Activated B cell treated with CpG ODN at 0.5 μM for 24 hours (primary cell): ENCODE data around the gene STRC. TPM values are rescaled to one million over a fixed set of nuclear protein-coding genes. Genes with fewer than 3 reads are reported as not detected.
A peak's percentile ranks its signal among the peaks of the same experiment; 100 is the strongest.
"Not testable (repeated sequence)": the region's sequence is repeated elsewhere in the genome, so short reads cannot be mapped to it uniquely, and the experiment has no call there.

ENCODE experiments used
- ATAC-seq: fragments of 200-7000 bp; cut with Tn5 transposase; one replicate; pipeline ENCODE4 v1.10.0; 2021; ENCODE audit warnings: low read depth, mild to moderate bottlenecking, moderate library complexity
- CTCF ChIA-PET: fragments of 350-600 bp; sonication (Branson Sonifier 250); formaldehyde crosslinking; loops from one replicate; lab custom pipeline; 2021; ENCODE audit warnings: antibody characterized with exemption; lab: Charles Lee
- POLR2A ChIA-PET: fragments of 350-600 bp; sonication (Branson Sonifier 250); formaldehyde crosslinking; loops from one replicate; lab custom pipeline; 2021; ENCODE audit warnings: antibody characterized with exemption; lab: Charles Lee
- DNase-seq: peaks from one replicate; pipeline ENCODE4 v3.0.0; 2022
- H3K27ac Mint-ChIP-seq: one replicate; pipeline ENCODE4 v1.8.0; 2020; ENCODE audit warnings: mixed read lengths
- H3K27me3 Mint-ChIP-seq: one replicate; pipeline ENCODE4 v1.8.0; 2021; ENCODE audit warnings: mixed read lengths
- H3K36me3 Mint-ChIP-seq: one replicate; pipeline ENCODE4 v1.8.0; 2021; ENCODE audit warnings: low read depth, mixed read lengths
- H3K4me1 Mint-ChIP-seq: one replicate; pipeline ENCODE4 v1.8.0; 2021; ENCODE audit warnings: mixed read lengths
- H3K4me3 Mint-ChIP-seq: one replicate; pipeline ENCODE4 v1.8.0; 2020; ENCODE audit warnings: mild to moderate bottlenecking, mixed read lengths
- H3K9me3 Mint-ChIP-seq: one replicate; pipeline ENCODE4 v1.8.0; 2020; ENCODE audit warnings: mixed read lengths
- intact Hi-C: fragments of 100-400 bp; cut with micrococcal nuclease; formaldehyde crosslinking; loops from one replicate; pipeline ENCODE4 v1.15.1; 2024
- total RNA-seq: library from RNA; stranded (reverse); gene quantifications from 2 replicates; pipeline ENCODE4 v1.2.3, GENCODE V29; 2022
- TF ChIP-seq, protein P1 (sequence below): fragments of 200-600 bp; IDR thresholded peaks from one replicate; pipeline ENCODE4 v1.8.0; 2022; ENCODE audit warnings: antibody characterized with exemption, mild to moderate bottlenecking

STRC gene
- total RNA-seq: 0.42 and 0.49 TPM in 2 replicates

DNA sequence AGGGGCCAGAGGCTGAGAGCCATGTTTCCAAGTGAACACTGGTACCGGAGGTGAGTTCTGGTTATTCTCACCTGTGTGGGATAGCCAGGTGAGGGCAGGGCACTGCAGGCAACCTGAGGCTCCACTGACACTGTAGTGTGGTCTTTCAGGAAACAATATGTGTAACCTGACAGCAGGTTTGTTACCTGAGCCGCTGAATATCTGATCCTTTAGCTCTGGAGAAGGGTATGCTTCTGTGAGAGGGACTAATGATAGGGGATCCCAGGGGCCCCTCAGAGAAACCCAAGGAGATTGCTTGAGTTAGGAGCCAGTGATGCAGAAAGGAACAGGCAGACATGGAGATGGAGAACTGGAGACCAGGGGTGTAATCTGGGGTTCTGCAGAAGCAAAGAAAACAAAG is at the start of gene STRC:
STRC (minus strand) TSS at position 101 of the 400 bp plus-strand sequence; CDS start at position 23, 78 bp downstream.
- H3K27ac Mint-ChIP-seq, H3K4me1 Mint-ChIP-seq, H3K9me3 Mint-ChIP-seq, H3K27me3 Mint-ChIP-seq, POLR2A ChIA-PET, H3K36me3 Mint-ChIP-seq, CTCF ChIA-PET, intact Hi-C loops, DNase-seq, H3K4me3 Mint-ChIP-seq, ATAC-seq: not testable (repeated sequence)

DNA sequence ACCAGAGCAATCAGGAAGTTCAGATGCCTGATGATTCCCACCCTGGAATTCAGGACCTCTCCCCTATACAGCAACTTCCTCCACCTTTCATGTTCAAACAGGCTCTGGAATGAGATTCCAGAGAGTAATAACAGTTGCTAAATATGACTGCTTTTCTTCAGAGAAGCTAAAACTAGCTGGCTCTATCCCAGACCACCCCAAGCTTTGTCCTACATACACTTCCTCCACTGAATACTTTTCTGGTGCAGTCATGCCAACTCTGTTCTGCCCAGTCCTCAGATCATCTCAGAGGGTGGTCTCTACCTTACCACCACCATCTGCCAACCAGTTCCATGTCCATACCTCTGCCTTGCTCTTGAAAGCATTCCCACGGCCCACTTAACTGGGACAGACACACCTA is 47.6 kb upstream of the STRC start:
- H3K36me3 Mint-ChIP-seq, DNase-seq, H3K9me3 Mint-ChIP-seq, ATAC-seq, H3K4me3 Mint-ChIP-seq, POLR2A ChIA-PET, H3K4me1 Mint-ChIP-seq, H3K27me3 Mint-ChIP-seq, intact Hi-C loops, H3K27ac Mint-ChIP-seq, CTCF ChIA-PET: not testable (repeated sequence)

DNA sequence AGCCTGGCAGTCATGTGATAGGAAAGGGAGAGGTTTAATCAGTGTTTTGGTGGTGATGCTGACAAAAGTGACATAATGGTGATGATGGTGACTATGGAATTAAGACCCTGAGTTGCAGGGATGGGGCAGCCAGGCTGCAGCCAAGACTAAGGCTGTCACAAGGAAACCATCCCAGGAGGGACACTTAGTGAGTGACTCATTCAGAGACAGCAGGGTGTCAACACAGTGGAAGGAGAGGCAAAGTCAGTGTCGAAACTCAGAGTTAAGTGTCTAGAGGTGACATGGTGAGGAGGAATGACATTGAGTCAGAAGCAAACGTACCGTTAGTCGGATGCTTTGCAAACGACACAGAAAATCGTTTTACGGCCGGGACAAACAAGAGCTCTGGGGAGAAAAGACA is 44.7 kb upstream of the STRC start:
- POLR2A ChIA-PET, H3K27me3 Mint-ChIP-seq, DNase-seq, H3K9me3 Mint-ChIP-seq, H3K36me3 Mint-ChIP-seq, H3K27ac Mint-ChIP-seq, intact Hi-C loops, H3K4me3 Mint-ChIP-seq, ATAC-seq, CTCF ChIA-PET, H3K4me1 Mint-ChIP-seq: not testable (repeated sequence)

DNA sequence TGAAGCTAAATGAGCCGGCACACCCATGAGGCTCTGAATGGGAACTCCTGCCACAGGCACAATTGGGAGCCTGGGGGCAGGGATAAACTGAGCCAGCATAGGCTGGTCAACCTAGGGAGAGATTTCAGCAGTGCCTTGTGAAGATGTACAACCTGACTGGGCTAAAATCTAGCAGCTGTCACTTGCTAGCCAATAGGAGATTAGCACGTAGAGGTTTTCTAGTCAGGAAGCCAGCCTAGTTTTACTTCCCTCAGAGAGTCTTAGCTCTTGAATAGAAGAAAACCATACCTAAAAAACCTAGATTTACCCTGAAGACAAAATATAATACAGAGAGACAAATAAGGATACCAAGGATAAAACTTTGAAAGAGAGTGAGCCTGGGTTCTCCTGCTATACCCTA is 43.7 kb upstream of the STRC start:
- H3K9me3 Mint-ChIP-seq, intact Hi-C loops, H3K27ac Mint-ChIP-seq, H3K4me1 Mint-ChIP-seq, CTCF ChIA-PET, H3K4me3 Mint-ChIP-seq, H3K36me3 Mint-ChIP-seq, POLR2A ChIA-PET, DNase-seq, H3K27me3 Mint-ChIP-seq: not testable (repeated sequence)
- ATAC-seq: peak; percentile 37

DNA sequence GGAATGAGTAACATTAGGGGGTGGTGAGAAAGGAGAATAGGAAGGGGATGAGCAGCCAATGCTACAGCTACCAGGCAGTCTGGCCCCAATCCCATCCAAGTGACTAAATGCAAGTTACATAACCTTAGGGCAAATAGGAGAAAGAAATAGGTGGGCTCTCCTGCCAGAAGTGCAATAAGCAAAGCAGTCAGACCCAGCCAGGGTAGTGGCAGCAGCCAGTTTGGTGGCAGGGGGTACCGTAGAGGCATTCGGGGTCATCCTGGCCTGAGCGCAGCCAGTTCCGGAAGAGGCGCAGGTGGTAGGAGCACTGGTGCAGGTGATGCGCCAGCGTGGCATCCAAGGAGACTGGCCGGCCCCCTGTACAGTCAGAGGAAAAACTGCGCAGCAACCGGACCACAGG is 41.1 kb upstream of the STRC start:
- intact Hi-C loops, H3K4me1 Mint-ChIP-seq, CTCF ChIA-PET, ATAC-seq, H3K4me3 Mint-ChIP-seq, H3K27me3 Mint-ChIP-seq, H3K27ac Mint-ChIP-seq, POLR2A ChIA-PET, DNase-seq, H3K36me3 Mint-ChIP-seq, H3K9me3 Mint-ChIP-seq: not testable (repeated sequence)

DNA sequence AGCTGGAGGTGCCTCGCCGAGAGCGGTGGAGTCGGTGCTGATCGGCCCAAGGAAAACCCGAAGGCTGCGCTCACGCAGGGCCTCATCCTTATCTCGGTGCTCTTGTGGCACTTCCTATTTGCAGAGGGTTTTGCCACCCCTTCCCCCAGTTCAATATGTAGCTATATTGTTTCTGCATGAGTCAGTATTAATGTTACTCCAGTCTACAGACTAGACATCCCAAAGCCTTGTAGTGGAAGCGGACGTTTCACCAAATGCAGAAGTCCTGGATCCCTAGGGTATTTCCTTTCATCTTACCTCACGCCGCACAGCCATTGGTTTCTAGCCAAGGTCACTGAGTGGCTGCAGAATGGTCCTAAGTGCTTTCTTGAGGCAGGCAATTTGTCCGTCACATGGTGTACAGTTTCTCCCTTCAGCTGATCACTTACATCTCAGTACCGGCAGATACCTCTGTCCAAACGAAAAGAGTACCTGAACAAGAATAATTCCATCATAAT is 30.9 kb upstream of the STRC start:
- H3K27me3 Mint-ChIP-seq, POLR2A ChIA-PET: not testable (repeated sequence)
- peak; percentile 64 for ATAC-seq

DNA sequence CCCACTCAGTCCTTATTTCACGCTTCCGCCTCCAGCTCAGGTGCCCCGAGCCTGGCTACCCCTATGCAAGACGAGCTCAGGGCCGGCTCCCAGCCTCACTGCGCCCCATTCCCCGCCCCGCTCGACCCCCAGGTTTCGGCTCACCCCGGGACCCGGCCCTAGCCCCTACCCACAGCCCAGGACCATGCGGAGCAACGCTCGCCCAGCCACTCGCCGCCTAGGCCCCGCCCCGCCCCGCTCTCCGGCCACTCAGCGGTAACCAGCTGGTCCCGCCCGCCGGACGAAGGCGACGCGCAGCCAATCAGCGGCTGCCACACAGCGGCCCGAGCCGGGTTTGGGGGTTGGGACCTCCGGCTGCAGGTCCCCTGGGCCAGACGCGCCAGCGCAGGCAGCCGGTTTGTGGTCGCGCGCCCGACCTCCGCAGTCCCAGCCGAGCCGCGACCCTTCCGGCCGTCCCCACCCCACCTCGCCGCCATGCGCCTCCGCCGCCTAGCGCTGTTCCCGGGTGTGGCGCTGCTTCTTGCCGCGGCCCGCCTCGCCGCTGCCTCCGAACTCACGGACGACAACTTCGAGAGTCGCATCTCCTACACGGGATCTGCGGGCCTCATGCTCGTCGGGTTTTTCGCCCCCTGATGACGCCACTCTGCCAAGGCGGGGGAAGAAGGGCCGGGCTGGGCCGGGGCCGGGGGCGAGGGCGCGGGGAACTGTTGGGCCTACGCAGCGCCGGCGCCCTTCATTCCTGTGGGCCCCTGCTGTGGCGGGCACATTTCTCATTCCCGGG is 30.2 kb upstream of the STRC start, which contains the start of gene CATSPER2:
CATSPER2 (minus strand) TSS at position 196 of the 781 bp plus-strand sequence. CDS start 783 bp downstream, outside the sequence.
- Mint-ChIP-seq H3K27ac (no peak within 1 kb of the TSS), H3K4me1 (peaks cover 13% of the 10 kb centered on the region), H3K36me3 (peaks cover 25% of the 10 kb centered on the region), H3K9me3 (no peaks in the 10 kb centered on the region), H3K4me3 (no peak within 1 kb of the TSS), H3K27me3 (no peaks in the 10 kb centered on the region)
- ATAC-seq: no peak
- no peak for DNase-seq
- POLR2A ChIA-PET: no interaction called here
- intact Hi-C loops: no loop called here
- TF ChIP-seq, protein P1, sequence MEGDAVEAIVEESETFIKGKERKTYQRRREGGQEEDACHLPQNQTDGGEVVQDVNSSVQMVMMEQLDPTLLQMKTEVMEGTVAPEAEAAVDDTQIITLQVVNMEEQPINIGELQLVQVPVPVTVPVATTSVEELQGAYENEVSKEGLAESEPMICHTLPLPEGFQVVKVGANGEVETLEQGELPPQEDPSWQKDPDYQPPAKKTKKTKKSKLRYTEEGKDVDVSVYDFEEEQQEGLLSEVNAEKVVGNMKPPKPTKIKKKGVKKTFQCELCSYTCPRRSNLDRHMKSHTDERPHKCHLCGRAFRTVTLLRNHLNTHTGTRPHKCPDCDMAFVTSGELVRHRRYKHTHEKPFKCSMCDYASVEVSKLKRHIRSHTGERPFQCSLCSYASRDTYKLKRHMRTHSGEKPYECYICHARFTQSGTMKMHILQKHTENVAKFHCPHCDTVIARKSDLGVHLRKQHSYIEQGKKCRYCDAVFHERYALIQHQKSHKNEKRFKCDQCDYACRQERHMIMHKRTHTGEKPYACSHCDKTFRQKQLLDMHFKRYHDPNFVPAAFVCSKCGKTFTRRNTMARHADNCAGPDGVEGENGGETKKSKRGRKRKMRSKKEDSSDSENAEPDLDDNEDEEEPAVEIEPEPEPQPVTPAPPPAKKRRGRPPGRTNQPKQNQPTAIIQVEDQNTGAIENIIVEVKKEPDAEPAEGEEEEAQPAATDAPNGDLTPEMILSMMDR: no peak
- CTCF ChIA-PET: no interaction called here

More for the DNA sequence above, 30.9 kb upstream of the STRC start:
- H3K36me3 Mint-ChIP-seq: peaks cover 25% of the 10 kb centered on the region
- H3K4me1 Mint-ChIP-seq: peaks cover 13% of the 10 kb centered on the region
- H3K4me3 Mint-ChIP-seq, H3K9me3 Mint-ChIP-seq, H3K27ac Mint-ChIP-seq, intact Hi-C loops, DNase-seq, CTCF ChIA-PET: not testable (repeated sequence)

DNA sequence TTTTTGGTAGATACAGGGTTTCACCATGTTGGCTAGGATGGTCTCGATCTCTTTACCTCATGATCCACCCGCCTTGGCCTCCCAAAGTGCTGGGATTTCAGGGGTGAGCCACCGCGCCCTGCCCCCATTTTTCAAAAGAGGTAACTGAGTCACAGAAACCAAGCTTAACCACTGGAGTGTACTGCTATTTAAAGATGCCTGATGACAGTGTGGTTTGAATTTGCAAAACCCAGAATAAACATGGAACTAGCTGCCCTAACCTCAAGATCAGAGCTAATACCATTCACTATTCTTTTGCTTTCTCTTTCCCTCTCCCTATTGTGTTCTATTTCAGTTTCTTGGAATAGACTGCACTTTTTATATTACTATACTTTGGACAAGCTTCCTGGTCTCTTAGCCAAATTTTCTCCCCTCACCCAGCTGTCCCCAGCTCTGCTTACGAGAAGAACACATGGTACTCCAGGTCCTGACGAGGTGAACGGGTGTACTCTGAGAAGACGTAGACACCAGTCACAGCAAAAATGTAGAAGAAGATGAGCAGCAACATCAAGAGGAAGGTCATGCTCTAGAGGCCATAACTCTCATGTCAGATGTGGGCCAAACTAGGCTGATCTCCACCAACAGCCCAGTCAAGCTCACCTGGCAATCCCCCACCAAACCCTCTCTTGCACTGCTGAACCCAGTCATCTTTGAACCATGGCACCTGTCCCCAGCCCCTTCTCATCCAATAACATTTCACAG is 20.0 kb upstream of the STRC start:
- H3K27me3 Mint-ChIP-seq, H3K36me3 Mint-ChIP-seq, H3K4me3 Mint-ChIP-seq, intact Hi-C loops, H3K27ac Mint-ChIP-seq, H3K9me3 Mint-ChIP-seq, H3K4me1 Mint-ChIP-seq, ATAC-seq, DNase-seq: not testable (repeated sequence)
- CTCF ChIA-PET: interaction anchor here (0.6 kb wide), 1 partner anchor 740 kb away, joined by 3 read pairs; no protein-coding TSS in a partner anchor
- POLR2A ChIA-PET: interaction anchor here (0.6 kb wide), 1 partner anchor 1743 kb away, joined by 3 read pairs; no protein-coding TSS in a partner anchor

DNA sequence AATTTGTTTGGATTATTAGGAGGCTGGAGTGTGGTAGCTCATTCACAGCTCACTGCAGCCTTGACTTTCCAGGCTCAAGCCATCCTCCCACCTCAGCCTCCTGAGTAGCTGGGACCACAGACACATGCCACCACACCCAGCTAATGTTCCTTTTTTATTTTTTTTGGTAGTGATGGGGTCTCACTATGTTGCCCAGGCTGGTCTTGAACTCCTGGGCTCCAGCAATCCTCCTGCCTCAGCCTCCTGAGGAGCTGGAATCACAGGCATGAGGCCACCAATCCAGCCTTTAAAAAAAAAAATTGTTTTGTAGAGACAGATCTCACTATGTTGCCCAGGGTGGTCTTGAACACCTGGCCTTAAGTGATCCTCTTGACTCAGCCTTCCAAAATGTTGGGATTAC is 8.3 kb upstream of the STRC start:
- H3K36me3 Mint-ChIP-seq, DNase-seq, intact Hi-C loops, H3K9me3 Mint-ChIP-seq, CTCF ChIA-PET, H3K27me3 Mint-ChIP-seq, H3K4me3 Mint-ChIP-seq, H3K4me1 Mint-ChIP-seq, H3K27ac Mint-ChIP-seq, ATAC-seq, POLR2A ChIA-PET: not testable (repeated sequence)
